ENCODE results near the gene USP17L28. TPM values are rescaled to one million over a fixed set of nuclear protein-coding genes. Genes with fewer than 3 reads are reported as not detected.

The USP17L28 gene
- total RNA-seq, 2 donors from 2014 or later, result not detected

Other genes with a start within 250 kb of the USP17L28 start
- not detected for gene FAM90A26, start 178.5 kb upstream of the USP17L28 start, total RNA-seq
- gene USP17L10, start 138.2 kb upstream of the USP17L28 start, total RNA-seq, result not detected
- gene USP17L11, start 133.5 kb upstream of the USP17L28 start, total RNA-seq, result not detected
- gene USP17L12, start 128.7 kb upstream of the USP17L28 start, total RNA-seq, result not detected
- not detected for gene USP17L13, start 124.0 kb upstream of the USP17L28 start, total RNA-seq
- gene USP17L15, start 114.5 kb upstream of the USP17L28 start, total RNA-seq, result not detected
- gene USP17L17, start 105.0 kb upstream of the USP17L28 start, total RNA-seq, result not detected
- not detected for gene USP17L18, start 100.3 kb upstream of the USP17L28 start, total RNA-seq
- gene USP17L19, start 95.5 kb upstream of the USP17L28 start, total RNA-seq, result not detected
- not detected for gene USP17L20, start 90.8 kb upstream of the USP17L28 start, total RNA-seq
- gene USP17L21, start 86.0 kb upstream of the USP17L28 start, total RNA-seq, result not detected
- gene USP17L22, start 81.3 kb upstream of the USP17L28 start, total RNA-seq, result not detected
- gene USP17L24, start 23.7 kb upstream of the USP17L28 start, total RNA-seq, result not detected
- gene USP17L25, start 19.0 kb upstream of the USP17L28 start, total RNA-seq, result not detected
- not detected for gene USP17L26, start 14.2 kb upstream of the USP17L28 start, total RNA-seq
- gene USP17L5, start 9.5 kb upstream of the USP17L28 start, total RNA-seq, result not detected
- gene USP17L27, start 4.7 kb upstream of the USP17L28 start, total RNA-seq, result not detected
- gene USP17L29, start 4.7 kb downstream of the USP17L28 start, total RNA-seq, result not detected
- gene USP17L30, start 14.2 kb downstream of the USP17L28 start, total RNA-seq, result not detected
- not detected for gene DEFB131A, start 95.5 kb downstream of the USP17L28 start, total RNA-seq